ENCODE data around the gene ZNF484. TPM values are rescaled to one million over a fixed set of nuclear protein-coding genes. Genes with fewer than 3 reads are reported as not detected.

Gene ZNF484
- total RNA-seq, 2 donors from 2014 or later = 9.3 to 10.3 TPM

DNA sequence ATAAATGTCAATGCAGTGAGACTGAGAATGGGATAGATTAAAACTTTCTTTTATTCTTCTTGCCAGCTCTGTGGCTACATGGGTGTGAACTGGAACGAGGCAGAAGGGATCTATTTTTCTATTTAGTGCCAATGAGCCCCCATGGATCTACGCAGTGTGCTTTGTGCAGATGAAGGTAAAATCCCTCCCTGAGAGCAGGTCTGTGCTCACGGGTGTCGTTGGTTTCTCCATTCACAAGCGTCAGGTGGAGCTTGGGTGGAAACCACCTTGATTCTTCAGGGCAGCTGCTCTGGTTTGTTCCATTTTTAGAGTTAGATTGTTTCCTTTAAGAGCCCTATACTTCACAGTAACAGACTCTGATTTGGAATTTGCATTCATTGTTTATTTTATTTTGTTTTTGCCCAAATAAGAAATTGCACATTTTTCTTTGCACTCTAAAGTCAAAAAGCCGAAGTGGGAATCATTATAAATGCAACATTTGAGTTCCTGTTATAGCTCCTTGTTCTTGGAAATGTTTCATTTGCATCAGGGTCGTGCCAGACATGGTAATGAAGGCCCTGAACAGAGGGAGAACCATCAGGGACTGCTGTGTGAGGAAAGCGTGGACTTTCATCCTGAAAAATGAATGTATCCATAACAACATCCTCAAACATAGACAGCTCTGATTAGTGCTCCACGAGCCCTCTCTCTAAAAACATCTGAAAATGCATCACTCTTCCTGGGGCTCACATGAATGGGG, 82.1 kb downstream of the ZNF484 start:
- Histone ChIP-seq H3K36me3 (no peaks in the 10 kb centered on the region), H3K9me3 (no peaks in the 10 kb centered on the region), H3K27me3 (replicated peaks; ENCODE audit: insufficient read depth) (peaks cover 3% of the 10 kb centered on the region), H3K4me1 (replicated peaks) (no peaks in the 10 kb centered on the region), H3K27ac (no peak overlapping the region), H3K4me3 (no peak overlapping the region)
- TF ChIP-seq, protein P1, sequence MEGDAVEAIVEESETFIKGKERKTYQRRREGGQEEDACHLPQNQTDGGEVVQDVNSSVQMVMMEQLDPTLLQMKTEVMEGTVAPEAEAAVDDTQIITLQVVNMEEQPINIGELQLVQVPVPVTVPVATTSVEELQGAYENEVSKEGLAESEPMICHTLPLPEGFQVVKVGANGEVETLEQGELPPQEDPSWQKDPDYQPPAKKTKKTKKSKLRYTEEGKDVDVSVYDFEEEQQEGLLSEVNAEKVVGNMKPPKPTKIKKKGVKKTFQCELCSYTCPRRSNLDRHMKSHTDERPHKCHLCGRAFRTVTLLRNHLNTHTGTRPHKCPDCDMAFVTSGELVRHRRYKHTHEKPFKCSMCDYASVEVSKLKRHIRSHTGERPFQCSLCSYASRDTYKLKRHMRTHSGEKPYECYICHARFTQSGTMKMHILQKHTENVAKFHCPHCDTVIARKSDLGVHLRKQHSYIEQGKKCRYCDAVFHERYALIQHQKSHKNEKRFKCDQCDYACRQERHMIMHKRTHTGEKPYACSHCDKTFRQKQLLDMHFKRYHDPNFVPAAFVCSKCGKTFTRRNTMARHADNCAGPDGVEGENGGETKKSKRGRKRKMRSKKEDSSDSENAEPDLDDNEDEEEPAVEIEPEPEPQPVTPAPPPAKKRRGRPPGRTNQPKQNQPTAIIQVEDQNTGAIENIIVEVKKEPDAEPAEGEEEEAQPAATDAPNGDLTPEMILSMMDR (IDR thresholded peaks at IDR 0.05) = no peak
- TF ChIP-seq POLR2A (IDR thresholded peaks at IDR 0.05) (no peak), POLR2AphosphoS5 (IDR thresholded peaks at IDR 0.05) (no peak)
- no peak for DNase-seq (ENCODE audit: low spot score)
- intact Hi-C loops (cut with DNase I) = no loop called here
- 58% methylated on average over 9 of the region's 9 CpGs for WGBS

Small RNA genes within 50 kb of the gene (small RNA-seq; reads per million reads assigned to genes)
- 0 reads per million in 2 donors for gene RNU6-714P

Other genes with a start within 250 kb of the ZNF484 start
- gene IPPK, start 207.9 kb downstream of the ZNF484 start, total RNA-seq = 10 to 100 TPM; 10.3 to 14.0 TPM
- 10 to 100 TPM; 22.2 to 48.3 TPM for gene BICD2, start 113.2 kb downstream of the ZNF484 start, total RNA-seq
- gene FGD3, start 69.5 kb upstream of the ZNF484 start, total RNA-seq = 10 to 100 TPM in 1 of 2 donors, 1 to 10 TPM in 1; 6.2 to 11.0 TPM
- gene SUSD3, start 180.7 kb upstream of the ZNF484 start, total RNA-seq = 100 to 1,000 TPM in 1 of 2 donors, 1 to 10 TPM in 1; 2.2 to 471 TPM
- 100 to 1,000 TPM in 1 of 2 donors, 10 to 100 TPM in 1; 41.9 to 111 TPM for gene CARD19, start 218.2 kb upstream of the ZNF484 start, total RNA-seq

Measured in prostate gland (tissue), 2 donors.